NCI-H2227 (cell line): ENCODE data around the gene MPP3.

ENCODE experiments used
- DNase-seq: peaks from one replicate; lab custom pipeline; 2025; ENCODE audit not compliant: unreplicated experiment; lab: John Stamatoyannopoulos, UW

Gene MPP3

DNA sequence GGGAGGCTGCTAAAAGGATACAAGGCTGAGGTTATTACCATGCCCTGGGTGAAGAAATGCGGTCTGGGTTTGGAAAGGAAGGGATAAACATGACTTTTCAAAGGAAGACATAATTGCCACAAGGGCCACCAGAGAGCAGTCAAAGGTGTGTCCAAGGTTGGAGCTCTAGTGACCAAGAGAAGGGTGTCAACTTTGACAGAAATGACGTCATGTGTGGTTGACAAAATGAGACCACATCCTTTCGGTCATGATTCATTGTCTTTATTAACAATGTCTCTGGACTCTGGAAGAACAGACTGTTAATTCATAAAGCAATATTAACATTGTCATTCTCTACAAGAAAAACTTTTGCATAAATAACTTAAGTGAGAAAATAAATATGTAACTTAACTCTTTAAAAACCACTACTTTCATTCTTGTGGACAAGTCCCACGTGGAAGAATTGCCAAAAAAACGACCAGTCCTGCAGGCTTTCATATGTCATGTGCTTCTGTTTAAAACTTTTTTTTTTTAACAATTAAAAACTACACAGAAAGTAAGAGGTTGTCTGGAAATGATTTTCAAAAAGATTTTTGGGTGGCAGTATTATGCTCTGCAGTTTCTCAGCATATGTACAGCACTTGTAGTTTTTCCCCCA is 79.3 kb downstream of the MPP3 start:
- no peak for DNase-seq
